GM21526 (cell line): ENCODE data around the gene TIGD3.

Source experiments
- ATAC-seq: cut with Tn5 transposase; IDR thresholded peaks from one replicate; pipeline ENCODE4 v1.9.1; 2021; ENCODE audit warnings: moderate library complexity; ENCODE audit not compliant: unreplicated experiment, low FRiP score

The TIGD3 gene

DNA sequence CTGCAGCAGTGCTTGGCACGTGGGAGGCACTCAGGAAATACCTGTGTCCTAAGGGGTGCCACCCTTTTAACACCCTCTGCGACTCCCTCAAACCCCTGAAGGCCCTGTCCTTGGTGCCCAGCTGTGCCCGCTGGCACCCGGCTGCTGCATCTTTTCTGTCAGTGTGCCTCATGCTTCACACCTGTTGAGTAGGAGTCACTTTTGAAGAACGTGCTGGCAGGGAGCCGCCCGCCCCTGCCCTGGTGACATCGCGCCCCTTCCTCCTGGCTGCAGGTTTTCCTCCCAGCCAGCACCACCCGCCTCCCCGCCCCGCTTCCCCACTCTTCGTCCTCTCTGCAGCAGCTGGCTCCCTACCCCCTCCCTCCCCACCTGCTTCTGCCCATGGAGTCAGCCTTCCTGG lies 49.7 kb downstream of the TIGD3 start:
- ATAC-seq: no peak

DNA sequence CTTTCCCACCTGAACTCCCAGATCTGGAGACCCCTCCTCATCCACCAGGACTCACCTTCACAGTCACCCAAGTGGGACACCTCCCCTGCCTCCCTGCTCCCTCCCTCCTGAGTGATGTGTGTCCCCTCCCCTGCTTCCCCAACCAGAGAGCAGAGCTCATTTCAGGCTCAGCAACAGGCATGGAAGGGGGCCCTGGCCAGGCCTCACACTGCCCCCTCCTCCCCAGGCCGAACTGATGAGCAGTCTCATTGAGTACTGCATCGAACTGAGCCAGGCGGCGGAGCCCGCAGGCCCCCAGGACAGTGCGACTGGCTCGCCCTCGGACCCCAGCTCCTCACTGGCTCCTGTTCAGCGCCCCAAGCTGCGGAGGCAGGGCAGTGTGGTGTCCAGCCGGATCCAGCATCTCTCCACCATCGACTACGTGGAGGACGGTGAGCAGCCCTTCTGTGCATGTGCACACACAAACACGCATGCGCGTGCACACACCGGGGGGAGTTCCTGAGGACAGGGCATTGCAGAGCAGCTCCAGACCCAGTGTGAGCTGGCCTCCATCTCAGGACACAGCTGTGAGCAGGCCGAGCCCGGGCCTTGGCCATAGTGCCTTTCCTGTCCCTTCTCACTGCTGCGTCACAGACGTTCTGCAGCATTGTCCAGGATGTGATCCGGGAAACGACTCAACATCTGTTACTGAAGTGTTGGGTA lies 50.2 kb downstream of the TIGD3 start:
- ATAC-seq: no peak
